Daoy (cell line): ENCODE measurements around the gene HERPUD2. TPM values are rescaled to one million over a fixed set of nuclear protein-coding genes. Genes with fewer than 3 reads are reported as not detected.
A peak's percentile ranks its signal among the peaks of the same experiment; 100 is the strongest.
"Not testable (repeated sequence)": the region's sequence is repeated elsewhere in the genome, so short reads cannot be mapped to it uniquely, and the experiment has no call there.

ENCODE experiments used
- DNase-seq: peaks from one replicate; pipeline ENCODE4 v3.0.0-alpha.2; 2015; ENCODE audit warnings: low read depth
- total RNA-seq: library from RNA; depleted of rRNA; stranded (reverse); fragments of >200 nt; shearing (Covaris generic); gene quantifications from 2 replicates; pipeline ENCODE4 v1.2.3, GENCODE V29; 2014

The HERPUD2 gene
- total RNA-seq, 1 experiment from 2014 or later = 20.9 TPM

DNA sequence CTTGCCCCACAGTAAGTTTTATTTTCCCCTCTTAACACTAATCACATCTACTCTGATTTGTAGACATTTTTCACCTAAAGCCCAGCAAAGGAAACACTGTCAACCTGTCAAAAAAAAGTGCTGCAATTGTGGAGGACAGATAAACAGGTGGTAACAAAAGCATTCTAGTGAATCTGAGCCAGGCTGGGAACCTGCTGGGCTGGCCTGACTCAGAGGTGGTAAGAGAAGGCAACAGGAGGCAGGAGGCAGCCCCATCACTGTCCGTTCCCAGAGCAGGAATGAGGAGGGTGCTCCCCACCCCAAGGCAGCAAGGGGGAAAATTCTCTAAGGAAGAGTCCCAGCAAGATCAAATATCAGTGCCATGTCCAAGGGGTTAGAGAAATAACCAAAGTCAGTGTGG is 19.5 kb upstream of the HERPUD2 start:
- no peak for DNase-seq

DNA sequence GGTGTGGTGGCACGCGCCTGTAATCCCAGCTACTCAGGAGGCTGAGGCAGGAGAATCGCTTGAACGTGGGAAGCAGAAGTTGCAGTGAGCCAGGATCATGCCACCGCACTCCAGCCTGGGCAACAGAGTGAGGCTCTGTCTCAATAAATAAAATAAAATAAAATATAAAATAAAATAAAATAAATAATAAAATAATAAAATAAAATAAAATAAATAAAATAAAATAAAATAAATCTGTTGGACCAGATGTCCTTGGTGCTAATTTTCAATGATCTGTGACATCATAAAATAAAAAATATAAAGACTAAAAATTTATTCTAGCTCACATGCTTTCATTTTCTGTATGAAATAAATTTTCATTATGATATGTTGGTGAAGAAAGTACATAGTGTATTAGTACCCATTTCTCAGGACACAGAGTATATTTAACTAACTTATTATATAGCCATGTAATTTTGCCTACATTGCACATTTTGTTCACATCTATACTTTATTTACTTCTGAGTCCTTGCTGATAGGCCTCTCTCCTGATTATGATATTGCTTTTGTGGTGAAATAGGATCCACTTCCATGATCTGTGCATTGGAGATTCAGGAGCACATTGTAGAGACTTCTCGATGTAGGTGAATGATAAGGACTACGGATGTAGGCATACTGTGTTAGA is 17.8 kb upstream of the HERPUD2 start:
- no peak for DNase-seq

DNA sequence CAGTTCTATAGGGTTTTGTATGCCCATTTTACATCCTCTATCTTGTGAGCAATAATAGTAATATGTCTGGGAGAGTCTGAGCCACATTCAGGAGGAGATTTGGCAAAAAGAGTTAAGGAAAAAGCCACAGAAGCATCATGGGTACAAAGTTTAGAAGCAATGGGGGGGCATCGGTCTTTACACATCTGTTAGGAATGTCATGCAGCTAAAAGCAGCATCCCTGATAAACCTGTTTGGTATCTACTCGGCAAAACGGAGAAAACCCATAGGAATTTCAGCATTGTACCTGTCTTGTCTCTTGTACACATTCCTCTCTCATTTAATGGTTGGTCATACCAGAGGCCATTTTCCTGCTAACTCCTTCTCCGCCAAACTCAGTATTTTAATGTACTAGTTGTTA is 12.5 kb upstream of the HERPUD2 start:
- no peak for DNase-seq

DNA sequence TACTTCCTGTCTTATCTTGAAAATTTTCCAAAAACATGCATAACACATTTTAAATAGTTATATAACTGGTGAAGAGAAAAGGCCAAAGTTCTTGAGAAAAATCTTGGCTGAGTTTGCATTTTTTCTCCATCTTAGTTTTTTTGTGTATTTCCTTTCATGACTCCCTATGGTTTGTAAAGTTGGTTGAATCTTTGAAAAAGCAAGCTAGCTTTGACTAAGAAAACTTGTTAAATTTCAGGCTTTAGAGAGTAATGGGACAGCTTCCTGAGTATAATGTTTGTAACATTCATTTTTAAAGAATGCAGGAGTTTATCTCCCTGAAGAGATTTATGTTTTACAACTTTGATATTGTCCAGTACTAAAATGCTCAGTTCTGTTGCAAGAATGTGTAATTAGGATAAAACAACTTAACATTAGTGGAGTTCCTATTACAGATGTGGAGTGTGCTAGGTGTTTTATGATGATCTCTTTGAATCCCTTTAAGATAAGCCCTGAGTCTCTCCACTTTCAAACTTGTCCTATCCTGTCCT is 11.1 kb upstream of the HERPUD2 start:
- no peak for DNase-seq

DNA sequence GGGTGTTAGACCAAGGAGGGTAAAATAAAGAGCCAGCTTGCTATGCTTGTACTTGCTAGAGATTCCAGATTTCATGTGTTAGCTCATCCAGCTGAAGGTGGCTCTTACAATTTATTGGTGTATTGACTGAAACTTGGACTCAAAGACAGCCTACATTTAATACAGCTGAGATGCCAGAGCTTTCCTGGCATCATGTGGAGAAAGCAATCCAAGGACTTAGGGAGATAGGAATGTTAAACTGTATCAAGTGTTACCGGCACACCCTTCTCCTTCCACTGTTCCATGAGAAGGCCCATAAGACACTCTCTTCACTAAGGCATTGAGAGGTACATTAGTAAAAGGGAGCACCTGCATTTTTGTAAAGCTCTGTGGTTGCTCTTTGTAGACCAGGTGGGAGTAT is 9.3 kb upstream of the HERPUD2 start:
- no peak for DNase-seq

DNA sequence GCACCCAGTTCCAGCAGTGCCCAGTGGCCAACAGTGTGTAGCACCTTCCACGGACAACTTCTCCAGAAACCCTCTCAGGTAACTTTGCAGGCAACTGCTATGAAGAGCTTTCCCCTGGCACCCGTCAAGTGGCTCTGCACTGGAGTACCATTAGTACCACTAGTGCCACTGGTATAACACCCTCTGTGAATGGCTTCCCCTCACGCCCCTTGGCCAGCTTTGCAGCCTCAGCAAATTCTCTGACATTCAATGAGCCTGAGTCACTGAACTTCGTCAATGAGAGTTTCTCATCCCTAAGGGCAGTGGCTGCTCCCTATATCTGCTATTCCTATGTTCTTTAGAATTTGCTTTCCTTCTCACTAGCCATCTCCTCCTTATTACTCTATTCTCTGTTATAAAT is 7.6 kb upstream of the HERPUD2 start:
- DNase-seq = peak; percentile 15

DNA sequence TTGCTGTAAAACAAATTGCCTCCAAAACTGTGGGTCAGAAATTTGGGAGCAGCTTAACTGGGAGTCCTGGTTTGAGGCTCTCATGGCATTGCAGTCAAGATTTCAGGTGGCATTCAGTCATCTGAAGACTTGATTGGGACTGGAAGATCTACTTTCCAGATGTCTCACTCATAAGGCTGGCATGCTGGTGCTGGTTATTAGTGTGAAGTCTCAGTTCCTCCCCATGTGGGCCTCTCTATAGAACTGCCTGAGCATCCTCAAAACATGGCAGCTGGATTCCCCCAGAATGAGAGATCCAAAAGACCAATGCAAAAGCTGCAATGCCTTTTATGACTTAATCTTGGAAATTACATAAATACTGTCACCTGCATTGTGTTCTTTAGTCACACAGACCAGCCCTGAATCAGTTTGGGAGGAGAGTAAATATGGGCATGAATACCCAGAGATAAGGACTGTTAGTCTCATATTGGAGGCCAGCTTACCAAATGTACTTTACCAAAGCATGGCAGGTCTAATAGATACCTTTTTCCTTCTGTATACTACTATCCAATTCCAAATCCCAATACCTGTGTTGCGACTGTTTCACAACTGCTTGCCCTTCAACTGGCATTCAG is 6.5 kb upstream of the HERPUD2 start:
- DNase-seq = no peak

DNA sequence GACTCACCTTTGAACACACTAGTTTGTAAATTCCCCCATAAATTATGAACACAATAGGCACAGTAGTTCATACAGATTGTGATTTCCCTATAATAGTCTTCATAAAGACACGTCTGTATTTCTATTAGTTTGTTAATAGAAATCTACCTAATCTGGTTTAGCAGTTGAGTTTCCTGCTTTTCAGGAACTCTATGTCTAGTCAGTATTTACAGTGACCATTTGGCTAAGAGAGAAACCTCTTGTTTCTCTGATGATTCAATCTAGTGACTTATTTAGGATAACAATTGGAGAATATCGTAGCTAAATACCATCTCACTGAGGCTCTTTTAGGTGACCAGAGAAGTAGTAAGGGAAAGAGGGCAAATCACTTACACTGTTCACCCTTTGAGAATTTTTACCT is 5.9 kb upstream of the HERPUD2 start:
- DNase-seq = no peak

DNA sequence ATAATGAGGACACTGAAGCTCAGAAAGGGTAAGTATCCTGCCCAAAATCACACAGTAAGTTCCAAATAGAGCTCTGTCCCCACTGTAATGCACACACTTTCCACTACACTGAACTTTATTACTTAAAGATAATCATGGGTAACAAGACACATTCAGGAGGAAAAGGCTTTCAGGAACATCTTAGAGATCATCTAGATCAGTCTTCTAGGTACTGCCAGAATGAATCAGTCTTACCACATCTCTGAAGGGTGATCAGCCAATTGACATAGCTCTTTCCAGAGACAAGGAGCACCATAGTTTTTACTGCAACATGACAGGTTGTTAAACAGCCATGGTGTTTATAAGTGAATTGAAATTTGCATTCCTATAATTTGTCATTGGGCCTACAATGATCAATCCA is 5.4 kb upstream of the HERPUD2 start:
- DNase-seq = no peak

DNA sequence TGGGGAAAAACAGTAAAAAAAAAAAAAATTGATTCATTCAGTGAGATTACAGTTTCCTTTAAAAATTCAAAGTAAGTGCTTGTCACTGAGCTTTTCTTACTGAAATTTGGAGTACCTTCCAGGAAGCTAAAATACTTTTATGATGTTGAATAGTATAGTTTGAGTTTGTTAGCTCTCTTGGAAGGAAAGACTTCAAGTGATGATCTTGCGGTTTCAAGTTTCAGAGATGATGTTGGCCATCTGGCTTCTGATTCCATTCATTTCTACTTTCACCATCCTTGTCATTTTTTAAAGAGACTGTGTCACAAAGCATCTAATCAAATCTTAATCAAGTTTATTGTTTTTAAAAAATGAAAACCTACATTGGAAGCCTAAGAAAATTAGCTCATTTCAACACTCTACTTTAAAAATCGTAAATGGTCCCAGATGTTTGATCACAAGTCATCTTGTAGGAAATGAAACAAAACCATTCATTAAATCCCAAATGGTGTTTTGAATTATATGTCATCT is 4.9 kb upstream of the HERPUD2 start:
- DNase-seq = no peak

DNA sequence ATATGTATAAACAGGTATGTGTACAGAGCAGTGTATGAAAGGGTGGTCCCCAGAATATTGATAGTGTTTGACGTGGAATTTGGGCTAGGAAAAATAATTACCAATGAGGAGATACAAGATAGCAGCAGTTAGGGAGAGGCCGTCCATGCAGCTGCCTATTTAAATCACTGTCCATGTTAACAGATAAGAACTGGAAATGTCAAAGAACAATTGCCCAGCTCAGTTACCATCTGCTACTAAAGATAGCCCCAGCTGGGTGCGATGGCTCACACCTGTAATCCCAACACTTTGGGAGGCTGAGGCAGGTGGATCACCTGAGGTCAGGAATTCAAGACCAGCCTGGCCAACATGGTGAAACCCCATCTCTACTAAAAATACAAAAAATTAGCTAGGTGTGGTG is 3.4 kb upstream of the HERPUD2 start:
- not testable (repeated sequence) for DNase-seq

DNA sequence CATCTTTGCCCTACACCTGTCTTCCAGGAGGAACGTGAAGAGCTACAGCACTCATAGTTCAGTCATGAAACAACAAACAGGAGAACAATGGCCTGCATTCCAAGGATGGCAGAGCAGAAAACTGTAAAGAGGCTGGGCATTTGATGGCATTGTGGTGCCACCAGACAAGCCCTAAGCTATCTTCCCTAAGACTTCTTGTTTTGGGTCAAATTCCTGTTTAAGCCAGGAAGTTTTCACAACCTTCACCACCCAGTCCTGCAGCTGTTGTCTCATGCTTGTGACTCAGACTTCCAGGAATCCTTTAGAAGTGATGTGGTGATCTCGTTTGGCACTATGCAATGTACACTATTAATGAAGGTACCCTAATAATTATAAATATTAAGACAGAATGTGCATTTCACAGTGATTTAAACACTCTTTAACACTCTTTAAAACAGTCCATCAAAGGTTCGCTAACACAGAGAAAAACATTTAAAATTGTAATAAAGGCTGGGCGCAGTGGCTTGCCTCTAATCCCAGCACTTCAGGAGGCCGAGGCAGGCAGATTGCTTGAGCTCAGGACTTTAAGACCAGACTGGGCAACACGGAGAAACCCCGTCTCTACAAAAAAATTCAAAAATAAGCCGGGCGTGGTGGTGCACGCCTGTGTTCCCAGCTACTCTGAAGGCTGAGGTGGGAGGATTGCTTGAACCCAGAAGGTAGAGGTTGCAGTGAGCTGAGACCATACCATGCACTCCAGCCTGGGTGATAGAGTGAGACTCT is 2.7 kb upstream of the HERPUD2 start:
- DNase-seq = peak; percentile 60

DNA sequence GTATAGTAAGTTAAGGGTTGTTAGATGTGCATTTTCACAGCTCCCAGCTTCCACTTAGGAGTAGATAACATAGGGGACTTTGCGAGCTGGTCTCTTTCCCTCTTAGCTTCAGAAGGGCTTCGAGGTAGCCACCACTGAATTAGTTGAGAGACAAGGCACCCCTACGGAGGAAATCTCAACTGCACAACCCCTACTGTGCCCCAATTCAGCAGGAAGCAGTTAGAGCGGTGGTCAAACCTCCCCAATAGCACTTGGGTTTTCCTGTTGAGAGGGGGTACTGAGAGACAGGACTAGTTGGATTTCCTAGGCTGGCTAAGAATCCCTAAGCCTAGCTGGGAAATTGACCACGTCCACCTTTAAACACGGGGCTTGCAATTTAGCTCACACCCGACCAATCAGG is 1.1 kb upstream of the HERPUD2 start:
- DNase-seq = no peak

DNA sequence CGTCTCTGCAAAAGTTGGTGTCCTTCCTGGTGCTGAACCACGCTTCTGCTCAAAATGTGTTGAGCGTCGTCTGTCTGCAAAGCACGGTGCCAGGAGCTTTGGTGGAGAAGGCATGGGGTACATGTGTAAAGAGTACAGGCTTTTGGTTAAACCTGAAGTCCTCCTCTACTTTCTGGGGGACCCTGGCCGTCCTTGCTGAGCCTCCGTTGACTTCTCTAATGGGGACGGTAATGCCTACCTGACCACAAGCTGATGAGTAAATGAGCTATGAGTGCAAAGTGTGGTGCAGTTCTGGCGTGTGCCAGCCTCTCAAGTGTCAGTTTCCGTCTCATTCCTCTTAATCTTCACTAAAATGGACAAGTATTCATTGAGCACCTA is 527 bp upstream of the HERPUD2 start:
- DNase-seq = peak; percentile 72

DNA sequence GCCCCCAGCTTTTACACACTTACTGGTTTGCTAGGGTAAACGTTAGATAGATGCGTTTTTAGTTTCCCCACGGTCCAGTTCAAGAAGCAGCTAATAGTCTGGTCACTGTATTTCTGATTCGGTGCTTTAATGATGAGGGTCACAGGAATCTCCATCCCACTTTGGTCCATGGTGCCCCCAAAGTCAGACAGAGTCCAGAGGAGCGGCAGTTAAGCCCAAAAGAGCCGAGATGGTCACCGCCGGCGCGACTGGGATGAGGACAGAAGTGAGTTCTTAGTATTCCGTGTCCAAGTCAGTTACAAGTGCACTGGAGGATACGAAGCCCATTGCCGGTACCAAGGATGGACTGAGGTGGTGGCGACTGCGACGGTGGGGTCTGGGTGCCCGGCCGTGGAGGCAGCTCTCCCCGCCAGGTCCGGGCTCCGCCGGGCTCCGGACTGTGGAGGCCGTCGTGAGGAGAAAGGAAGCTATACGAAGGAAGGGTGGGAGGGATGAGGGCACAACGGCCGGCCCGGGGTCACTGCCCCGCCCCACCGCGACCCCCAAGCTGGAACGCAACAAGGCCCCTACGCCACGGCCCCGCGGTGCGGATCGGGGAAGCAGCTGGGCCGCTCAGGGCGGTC is 663 bp downstream of the HERPUD2 start:
- DNase-seq = peak; percentile 47

DNA sequence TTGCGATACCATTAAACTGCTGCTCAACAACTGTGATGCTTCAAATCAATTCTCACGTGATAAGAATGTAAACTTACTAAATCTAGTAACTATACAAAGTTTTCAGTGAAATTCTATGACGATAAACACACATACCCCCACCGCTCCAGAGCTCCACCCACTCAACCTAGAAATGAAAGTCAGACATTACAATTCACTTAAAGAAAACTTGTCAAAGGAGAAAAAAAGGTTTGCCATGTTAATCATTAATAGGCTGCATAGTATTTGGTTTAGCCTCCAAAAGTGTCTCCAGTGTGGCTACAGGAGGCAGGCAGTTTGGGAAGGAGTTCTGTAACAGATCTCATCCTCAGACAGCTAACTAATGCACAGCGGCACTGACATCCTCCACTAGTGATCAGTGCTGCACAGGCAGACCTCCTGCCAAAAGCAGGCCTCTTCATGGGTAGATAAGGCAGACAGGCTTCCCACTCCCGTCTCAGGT is 3.1 kb downstream of the HERPUD2 start:
- no peak for DNase-seq

DNA sequence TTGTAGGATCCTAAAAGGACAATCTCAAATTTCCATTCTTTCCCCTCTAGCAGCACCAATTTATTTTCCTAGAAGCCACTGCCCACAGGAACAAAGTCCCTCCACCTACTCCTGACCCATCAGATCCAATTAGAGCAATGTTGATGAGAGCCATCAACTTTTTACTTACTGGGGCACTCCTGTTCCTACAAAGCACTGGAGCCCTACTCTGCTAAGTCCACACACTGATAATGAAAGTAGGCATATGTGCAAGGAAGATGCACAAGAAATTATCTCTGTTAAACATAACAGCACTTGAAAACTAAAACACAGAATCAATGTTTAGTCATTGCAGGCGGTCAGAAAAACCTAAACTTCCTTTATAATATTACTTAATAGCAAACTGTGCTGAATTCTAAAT is 3.6 kb downstream of the HERPUD2 start:
- no peak for DNase-seq

DNA sequence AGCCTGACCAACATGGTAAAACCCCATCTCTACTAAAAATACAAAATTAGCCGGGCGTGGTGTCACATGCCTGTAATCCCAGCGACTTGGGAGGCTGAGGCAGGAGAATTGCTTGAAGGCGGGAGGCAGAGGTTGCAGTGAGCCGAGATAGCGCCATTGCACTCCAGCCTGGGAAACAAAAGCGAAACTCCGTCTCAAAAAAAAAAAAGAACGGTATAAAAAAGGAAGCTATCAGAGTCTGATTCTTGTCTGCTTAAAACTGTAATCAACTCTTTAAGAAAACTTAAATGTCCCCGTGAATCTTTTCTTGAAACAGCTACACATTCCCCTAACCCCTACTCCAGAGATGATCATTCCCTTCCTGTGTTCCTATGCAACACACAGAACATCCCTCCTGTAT is 4.3 kb downstream of the HERPUD2 start:
- not testable (repeated sequence) for DNase-seq

DNA sequence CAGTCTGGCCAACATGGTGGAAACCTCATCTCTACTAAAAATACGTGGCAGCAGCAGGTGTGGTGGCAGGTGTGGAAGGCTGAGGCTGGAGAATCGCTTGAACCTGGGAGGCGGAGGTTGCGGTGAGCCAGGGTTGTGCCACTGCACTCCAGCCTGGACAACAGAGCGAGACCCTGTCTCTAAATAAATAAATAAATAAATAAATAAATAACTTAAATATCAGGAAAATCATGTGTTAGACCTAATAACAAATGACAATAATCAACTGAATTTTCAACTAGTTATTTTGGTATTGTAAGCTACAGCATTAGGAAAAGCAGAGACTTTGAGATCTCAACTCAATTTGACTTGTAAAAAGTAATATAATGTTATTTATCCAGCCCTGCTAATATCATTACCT is 9.2 kb downstream of the HERPUD2 start:
- no peak for DNase-seq

DNA sequence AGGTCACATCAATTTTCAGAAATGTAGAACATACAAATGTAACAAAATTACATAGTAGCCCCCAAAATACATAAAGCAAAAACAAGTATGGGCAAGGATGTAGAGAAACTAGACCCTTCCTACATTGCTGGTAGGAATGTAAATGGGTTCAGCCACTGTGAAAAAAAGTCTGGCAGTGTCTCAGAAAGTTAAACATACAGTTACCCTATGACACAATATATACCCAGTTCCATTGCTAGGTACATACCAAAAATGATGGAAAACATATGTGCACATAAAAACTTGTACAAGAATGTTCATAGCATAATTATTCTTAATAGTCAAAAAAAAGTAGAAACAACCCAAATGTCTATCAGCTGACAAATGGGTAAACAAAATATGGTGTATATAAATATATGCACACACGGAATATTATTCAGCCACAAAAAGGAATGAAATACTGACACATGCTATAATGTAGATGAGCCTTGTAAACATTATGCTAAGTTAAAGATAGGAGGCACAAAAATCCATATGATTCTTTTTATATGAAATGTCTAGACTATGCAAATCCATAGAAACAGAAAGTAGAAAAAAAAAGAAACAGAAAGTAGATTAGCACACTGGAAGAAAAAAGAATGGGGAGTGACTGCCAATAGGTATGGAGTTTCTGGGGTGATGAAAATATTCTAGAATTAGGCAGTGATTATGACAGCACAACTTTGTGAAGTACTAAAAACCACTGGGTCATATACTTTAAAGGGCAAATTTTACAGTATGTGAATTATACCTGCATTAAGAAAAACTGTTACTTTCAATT is 13.5 kb downstream of the HERPUD2 start:
- DNase-seq = no peak

DNA sequence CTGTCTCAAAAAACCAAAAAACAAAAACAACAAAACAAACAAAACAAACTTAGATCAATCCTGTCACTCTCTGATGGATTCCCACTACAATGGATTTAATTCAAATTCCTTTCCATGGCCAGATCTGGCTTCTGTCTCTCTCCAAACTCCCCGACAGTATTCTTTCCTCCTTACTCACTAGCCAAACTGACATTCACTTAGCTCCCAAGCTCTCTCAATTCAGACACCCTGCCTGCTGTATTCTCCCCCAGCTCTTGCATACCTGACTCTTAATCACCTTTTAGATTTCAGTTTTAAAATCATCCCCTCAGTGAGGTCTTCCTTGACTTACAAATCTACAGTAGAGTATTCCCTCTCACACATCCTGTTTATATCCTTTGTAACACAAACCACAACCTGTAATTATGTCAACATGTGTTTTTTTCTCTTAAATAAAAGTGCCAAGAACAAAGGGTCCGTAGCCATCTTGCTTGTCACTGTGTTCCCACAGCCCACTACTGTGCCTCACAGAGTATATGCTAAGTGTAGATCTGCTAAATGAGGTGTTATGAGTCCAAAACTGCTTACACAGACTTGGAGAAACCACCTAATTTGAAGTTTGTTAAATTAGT is 14.4 kb downstream of the HERPUD2 start:
- no peak for DNase-seq
